Epithelial cell of esophagus (primary cell): ENCODE data around the gene LYZL6.
A peak's percentile ranks its signal among the peaks of the same experiment; 100 is the strongest.

ENCODE experiments used
- DNase-seq: peaks from one replicate; pipeline ENCODE4 v3.0.0; 2010; ENCODE audit warnings: low read depth
- H3K4me3 ChIP-seq: 2 replicates; pipeline ENCODE4 v1.5.1; 2011; ENCODE audit warnings: mild to moderate bottlenecking, low read length, control low read depth
- CTCF ChIP-seq: IDR thresholded peaks from 2 replicates; pipeline ENCODE4 v1.5.1; 2011; ENCODE audit warnings: low read depth, mild to moderate bottlenecking, low read length, control low read depth, inconsistent platforms; ENCODE audit not compliant: insufficient read depth; ENCODE audit errors: missing control alignments

LYZL6 gene

GRCh38 chr17:35893751-35894150, 49.8 kb downstream of the LYZL6 start:
- TF ChIP-seq CTCF, result no peak
- no peak for DNase-seq
- H3K4me3 ChIP-seq, result no peak overlapping the region

GRCh38 chr17:35892091-35893035, 51.1 kb downstream of the LYZL6 start:
- TF ChIP-seq CTCF, result no peak
- DNase-seq, result peak; percentile 8

GRCh38 chr17:35891269-35891668, 52.2 kb downstream of the LYZL6 start:
- TF ChIP-seq CTCF, result no peak
- DNase-seq, result no peak
- no peak overlapping the region for H3K4me3 ChIP-seq

More at GRCh38 chr17:35892091-35893035, 51.1 kb downstream of the LYZL6 start:
- no peak overlapping the region for H3K4me3 ChIP-seq

- TF ChIP-seq CTCF, result no peak
- H3K4me3 ChIP-seq, result no peak overlapping the region
- DNase-seq, result no peak
These were observed 52.7 kb downstream of the LYZL6 start for GRCh38 chr17:35890774-35891155.

- TF ChIP-seq CTCF, result no peak
- no peak overlapping the region for H3K4me3 ChIP-seq
- peak; percentile 45 for DNase-seq
These were observed 53.4 kb downstream of the LYZL6 start for GRCh38 chr17:35889818-35890773.

- H3K4me3 ChIP-seq, result no peak overlapping the region
- DNase-seq, result no peak
- TF ChIP-seq CTCF, result no peak
These were observed 54.3 kb downstream of the LYZL6 start for GRCh38 chr17:35889241-35889640.
